ENCODE data around the gene GJB6.

The GJB6 gene

GRCh38 chr13:20193907-20194631 lies 38.0 kb downstream of the GJB6 start:
- no peak for ATAC-seq
- TF ChIP-seq TOX (CRISPR knock-in tag; IDR thresholded peaks at IDR 0.05; ENCODE audit: borderline replicate concordance) = no peak
- TF ChIP-seq ESRRG (CRISPR knock-in tag; IDR thresholded peaks at IDR 0.05) = no peak
- no peak for TF ChIP-seq CREB5 (CRISPR knock-in tag; IDR thresholded peaks at IDR 0.05; ENCODE audit: low read depth)
- no peak for TF ChIP-seq SNAI2 (CRISPR knock-in tag; IDR thresholded peaks at IDR 0.05)
- no peak for TF ChIP-seq ISL1 (CRISPR knock-in tag; IDR thresholded peaks at IDR 0.05)
- no peak for TF ChIP-seq ZC3H10 (CRISPR knock-in tag; IDR thresholded peaks at IDR 0.05)
- no peak for TF ChIP-seq BACH2 (CRISPR knock-in tag; IDR thresholded peaks at IDR 0.05; ENCODE audit: borderline replicate concordance)
- no peak for TF ChIP-seq OSR1 (CRISPR knock-in tag; IDR thresholded peaks at IDR 0.05)
- TF ChIP-seq CSRNP3 (CRISPR knock-in tag; IDR thresholded peaks at IDR 0.05) = no peak
- no peak for TF ChIP-seq ZNF70 (CRISPR knock-in tag; IDR thresholded peaks at IDR 0.05)
- no peak for TF ChIP-seq ZNF565 (CRISPR knock-in tag; conservative IDR thresholded peaks at IDR 0.05; ENCODE audit: low read depth)
- no peak for TF ChIP-seq TCF4 (CRISPR knock-in tag; IDR thresholded peaks at IDR 0.05; ENCODE audit: borderline replicate concordance)
- no peak for TF ChIP-seq ZNF8 (CRISPR knock-in tag; IDR thresholded peaks at IDR 0.05)
- TF ChIP-seq CSDC2 (CRISPR knock-in tag; IDR thresholded peaks at IDR 0.05) = no peak
- TF ChIP-seq ZFP30 (CRISPR knock-in tag; IDR thresholded peaks at IDR 0.05) = no peak
- TF ChIP-seq ZFP3 (CRISPR knock-in tag; IDR thresholded peaks at IDR 0.05) = no peak
- TF ChIP-seq GLIS3 (CRISPR knock-in tag; IDR thresholded peaks at IDR 0.05) = no peak

GRCh38 chr13:20193162-20193906 lies 38.8 kb downstream of the GJB6 start:
- peak; percentile 15; the same call in 2 of the 3 replicates for ATAC-seq
- TF ChIP-seq ZNF8 (CRISPR knock-in tag; IDR thresholded peaks at IDR 0.05) (no peak), SNAI2 (CRISPR knock-in tag; IDR thresholded peaks at IDR 0.05) (no peak), TSHZ2 (CRISPR knock-in tag; IDR thresholded peaks at IDR 0.05) (no peak), BACH2 (CRISPR knock-in tag; IDR thresholded peaks at IDR 0.05; ENCODE audit: borderline replicate concordance) (no peak), GLIS3 (CRISPR knock-in tag; IDR thresholded peaks at IDR 0.05) (no peak), PPARA (CRISPR knock-in tag; IDR thresholded peaks at IDR 0.05; ENCODE audit: borderline replicate concordance) (no peak), TCF4 (CRISPR knock-in tag; IDR thresholded peaks at IDR 0.05; ENCODE audit: borderline replicate concordance) (no peak), ZC3H10 (CRISPR knock-in tag; IDR thresholded peaks at IDR 0.05) (no peak), CSDC2 (CRISPR knock-in tag; IDR thresholded peaks at IDR 0.05) (no peak), CREB5 (CRISPR knock-in tag; IDR thresholded peaks at IDR 0.05; ENCODE audit: low read depth) (no peak), ZFP3 (CRISPR knock-in tag; IDR thresholded peaks at IDR 0.05) (no peak), TOX (CRISPR knock-in tag; IDR thresholded peaks at IDR 0.05; ENCODE audit: borderline replicate concordance) (no peak), POU6F1 (CRISPR knock-in tag; IDR thresholded peaks at IDR 0.05; ENCODE audit: borderline replicate concordance, low read depth) (no peak), OSR1 (CRISPR knock-in tag; IDR thresholded peaks at IDR 0.05) (no peak), ARNTL (CRISPR knock-in tag; IDR thresholded peaks at IDR 0.05; ENCODE audit: borderline replicate concordance, low read depth) (no peak), ZFP30 (CRISPR knock-in tag; IDR thresholded peaks at IDR 0.05) (no peak), ZNF565 (CRISPR knock-in tag; conservative IDR thresholded peaks at IDR 0.05; ENCODE audit: low read depth) (no peak), ISL1 (CRISPR knock-in tag; IDR thresholded peaks at IDR 0.05) (no peak), PATZ1 (CRISPR knock-in tag; IDR thresholded peaks at IDR 0.05; ENCODE audit: borderline replicate concordance) (no peak), RARB (CRISPR knock-in tag; IDR thresholded peaks at IDR 0.05) (no peak)

All from SK-N-SH treated with all-trans-retinoic acid at 6 μM for 48 hours (cell line).